Measurements from ENCODE around the gene MB21D2. TPM values are rescaled to one million over a fixed set of nuclear protein-coding genes. Genes with fewer than 3 reads are reported as not detected.

The MB21D2 gene
- polyA plus RNA-seq, 6 donors from 2014 or later, result not detected

- Mint-ChIP-seq H3K27ac (no peak overlapping the region), H3K36me3 (no peaks in the 10 kb centered on the region), H3K4me1 (no peaks in the 10 kb centered on the region), H3K9me3 (peaks cover 0 to 7% (median 0%) of the 10 kb centered on the region in 7 donors), H3K27me3 (peaks cover 0 to 7% (median 0%) of the 10 kb centered on the region in 3 donors), H3K4me3 (no peak overlapping the region)
- DNase-seq (no peak), ATAC-seq (ENCODE audit: low read depth in 2 of 2) (no peak)
Observed at GRCh38 chr3:192826214-192827006, 91.2 kb downstream of the MB21D2 start.

GRCh38 chr3:192825657-192826200 lies 91.9 kb downstream of the MB21D2 start:
- ATAC-seq (ENCODE audit: low read depth in 2 of 2), result no peak
- H3K27me3 Mint-ChIP-seq, result peaks cover 0 to 10% (median 0%) of the 10 kb centered on the region in 3 donors
- DNase-seq, result no peak
- peaks cover 0 to 7% (median 0%) of the 10 kb centered on the region in 7 donors for H3K9me3 Mint-ChIP-seq
- no peak overlapping the region for H3K4me3 Mint-ChIP-seq
- H3K4me1 Mint-ChIP-seq, result no peaks in the 10 kb centered on the region
- H3K36me3 Mint-ChIP-seq, result no peaks in the 10 kb centered on the region
- no peak overlapping the region for H3K27ac Mint-ChIP-seq

DNA sequence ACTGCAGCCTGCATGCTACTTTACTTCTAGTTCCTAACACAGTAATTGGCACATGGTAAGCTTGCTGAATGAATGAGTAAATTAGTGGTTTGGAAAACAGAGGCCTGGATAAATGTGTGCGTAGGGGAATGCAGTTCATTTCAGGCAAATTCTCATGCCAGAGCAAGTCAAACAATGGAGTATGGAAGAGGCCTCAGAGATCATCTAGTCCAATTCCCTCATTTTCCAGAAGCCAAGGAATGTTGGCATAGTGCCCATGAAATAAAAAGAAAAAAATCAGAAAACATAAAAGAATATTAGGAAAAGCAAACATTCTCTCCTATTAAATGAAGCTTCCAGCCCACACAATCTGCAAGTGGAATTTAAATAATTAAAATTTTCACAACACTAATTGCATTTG lies 92.4 kb downstream of the MB21D2 start:
- H3K27me3 Mint-ChIP-seq, result peaks cover 0 to 12% (median under 1%) of the 10 kb centered on the region in 3 donors
- no peak for ATAC-seq (ENCODE audit: low read depth in 2 of 2)
- DNase-seq, result no peak
- peaks cover 0 to 7% (median 0%) of the 10 kb centered on the region in 7 donors for H3K9me3 Mint-ChIP-seq
- no peak overlapping the region for H3K4me3 Mint-ChIP-seq
- H3K36me3 Mint-ChIP-seq, result no peaks in the 10 kb centered on the region
- no peaks in the 10 kb centered on the region for H3K4me1 Mint-ChIP-seq
- H3K27ac Mint-ChIP-seq, result no peak overlapping the region

DNA sequence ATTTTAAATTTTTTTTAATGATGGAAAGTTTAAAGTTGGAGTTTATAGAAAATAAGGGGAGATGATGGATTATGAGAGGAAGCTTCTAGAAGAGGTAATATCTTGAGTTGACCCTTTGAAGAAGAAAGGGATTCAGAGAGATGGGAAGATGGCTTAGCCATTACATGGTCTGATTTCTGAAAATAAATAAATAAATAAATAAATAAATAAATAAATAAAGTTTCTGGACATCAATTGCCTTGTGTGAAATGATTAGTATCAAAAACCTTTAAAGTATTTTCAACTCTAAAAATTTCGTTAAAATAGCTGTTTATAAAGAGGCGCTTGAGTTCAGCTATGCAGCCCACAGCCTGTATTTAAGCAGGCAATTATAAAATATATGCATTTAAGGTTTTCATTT lies 93.3 kb downstream of the MB21D2 start:
- H3K9me3 Mint-ChIP-seq, result peaks cover 0 to 7% (median 0%) of the 10 kb centered on the region in 7 donors
- H3K27ac Mint-ChIP-seq, result no peak overlapping the region
- H3K4me1 Mint-ChIP-seq, result no peaks in the 10 kb centered on the region
- no peaks in the 10 kb centered on the region for H3K36me3 Mint-ChIP-seq
- DNase-seq (no peak), ATAC-seq (ENCODE audit: low read depth in 2 of 2) (no peak)
- peaks cover 0 to 12% (median 5%) of the 10 kb centered on the region in 3 donors for H3K27me3 Mint-ChIP-seq
- no peak overlapping the region for H3K4me3 Mint-ChIP-seq

- H3K4me1 Mint-ChIP-seq, result no peaks in the 10 kb centered on the region
- H3K36me3 Mint-ChIP-seq, result no peaks in the 10 kb centered on the region
- H3K4me3 Mint-ChIP-seq, result no peak overlapping the region
- DNase-seq (no peak), ATAC-seq (ENCODE audit: low read depth in 2 of 2) (no peak)
- H3K27me3 Mint-ChIP-seq, result peaks cover 5 to 13% (median 9%) of the 10 kb centered on the region in 3 donors
- H3K27ac Mint-ChIP-seq, result no peak overlapping the region
- no peaks in the 10 kb centered on the region for H3K9me3 Mint-ChIP-seq
Observed at GRCh38 chr3:192821161-192821560, 96.5 kb downstream of the MB21D2 start.

- no peak for DNase-seq
- Mint-ChIP-seq H3K27ac (no peak overlapping the region), H3K36me3 (no peaks in the 10 kb centered on the region), H3K4me3 (no peak overlapping the region), H3K9me3 (no peaks in the 10 kb centered on the region), H3K27me3 (peaks cover 5 to 13% (median 9%) of the 10 kb centered on the region in 3 donors), H3K4me1 (no peaks in the 10 kb centered on the region)
- ATAC-seq (ENCODE audit: low read depth in 2 of 2), result no peak
Observed at GRCh38 chr3:192820161-192820560, 97.5 kb downstream of the MB21D2 start.

DNA sequence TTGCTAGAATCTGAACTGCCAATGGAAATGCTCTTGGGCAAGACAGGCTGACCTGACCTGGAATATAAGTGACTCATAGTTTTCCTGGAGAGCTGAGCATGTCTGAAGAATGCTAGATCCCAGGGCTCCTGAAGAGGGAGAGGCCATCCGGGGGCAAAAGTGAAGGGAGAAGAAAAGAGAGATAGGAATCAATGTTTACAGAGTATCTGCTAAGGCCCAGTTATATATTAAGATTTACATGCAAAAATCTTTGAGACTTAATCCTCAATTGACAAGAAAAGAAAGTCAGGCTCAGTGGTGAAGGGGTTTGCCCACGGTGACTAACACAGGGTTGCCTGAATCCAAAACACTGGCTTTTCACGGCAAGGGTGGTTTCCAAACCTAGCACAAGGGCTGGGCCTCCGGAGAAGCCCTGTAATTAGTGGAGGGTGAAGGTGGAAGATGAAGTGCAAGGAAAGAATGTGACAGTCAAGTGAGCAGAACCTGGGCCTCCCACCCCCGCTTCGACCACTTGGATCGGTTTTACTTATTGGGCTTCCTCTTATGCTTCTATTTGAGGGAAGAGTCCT lies 98.6 kb downstream of the MB21D2 start:
- no peak overlapping the region for H3K27ac Mint-ChIP-seq
- H3K36me3 Mint-ChIP-seq, result no peaks in the 10 kb centered on the region
- DNase-seq, result no peak
- H3K4me1 Mint-ChIP-seq, result no peaks in the 10 kb centered on the region
- no peak overlapping the region for H3K4me3 Mint-ChIP-seq
- ATAC-seq (ENCODE audit: low read depth in 2 of 2), result no peak
- H3K9me3 Mint-ChIP-seq, result no peaks in the 10 kb centered on the region
- H3K27me3 Mint-ChIP-seq, result peaks cover 5 to 13% (median 9%) of the 10 kb centered on the region in 3 donors

DNA sequence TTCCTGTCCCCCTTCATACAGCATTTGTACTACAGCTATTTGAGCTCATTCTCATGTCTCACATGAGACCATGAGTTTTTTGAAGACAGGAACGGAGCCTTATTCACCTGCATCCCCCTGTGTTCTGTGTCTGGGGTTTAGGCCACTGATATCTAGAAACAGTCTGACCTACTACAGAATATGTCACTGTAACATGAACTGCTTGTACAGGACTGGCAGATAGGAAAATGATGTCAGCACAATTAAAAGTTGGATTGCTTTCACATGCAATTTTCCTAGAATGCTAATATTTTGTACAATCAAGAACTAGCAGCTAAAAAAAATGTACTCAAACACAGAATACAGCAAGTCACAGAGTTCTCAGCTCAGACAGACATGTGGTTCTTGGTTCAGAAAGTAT lies 99.5 kb downstream of the MB21D2 start:
- Mint-ChIP-seq H3K4me1 (no peaks in the 10 kb centered on the region), H3K9me3 (no peaks in the 10 kb centered on the region), H3K4me3 (no peak overlapping the region), H3K27ac (no peak overlapping the region), H3K27me3 (peaks cover 5 to 13% (median 9%) of the 10 kb centered on the region in 3 donors), H3K36me3 (no peaks in the 10 kb centered on the region)
- DNase-seq (no peak), ATAC-seq (ENCODE audit: low read depth in 2 of 2) (no peak)

- DNase-seq (no peak), ATAC-seq (ENCODE audit: low read depth in 2 of 2) (no peak)
- no peaks in the 10 kb centered on the region for H3K4me1 Mint-ChIP-seq
- peaks cover 5 to 13% (median 9%) of the 10 kb centered on the region in 3 donors for H3K27me3 Mint-ChIP-seq
- H3K36me3 Mint-ChIP-seq, result no peaks in the 10 kb centered on the region
- peak overlapping the region in 1 of 8 donors; percentile 16 for H3K4me3 Mint-ChIP-seq
- no peaks in the 10 kb centered on the region for H3K9me3 Mint-ChIP-seq
- no peak overlapping the region for H3K27ac Mint-ChIP-seq
Observed at GRCh38 chr3:192817506-192817905, 100.2 kb downstream of the MB21D2 start.

DNA sequence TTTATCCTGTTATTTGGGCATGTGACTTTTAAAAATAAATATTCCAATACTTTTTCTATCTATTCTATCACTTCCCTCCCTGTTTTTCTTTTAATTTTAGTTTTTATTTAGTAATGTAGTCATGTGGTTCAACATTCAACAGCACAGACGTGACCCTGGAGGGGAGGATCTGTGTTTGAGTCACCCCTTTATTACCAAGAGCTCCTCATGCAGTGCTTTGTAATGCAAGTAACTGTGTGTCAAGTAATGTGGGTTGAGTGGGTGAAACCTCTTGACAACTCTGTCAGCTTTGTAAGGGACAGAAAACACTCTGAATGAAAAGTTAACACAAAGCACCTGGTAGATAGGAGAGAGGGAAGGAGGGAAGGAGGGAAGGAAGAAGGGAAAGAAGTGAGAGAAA lies 100.6 kb downstream of the MB21D2 start:
- DNase-seq (no peak), ATAC-seq (ENCODE audit: low read depth in 2 of 2) (no peak)
- H3K36me3 Mint-ChIP-seq, result no peaks in the 10 kb centered on the region
- H3K4me1 Mint-ChIP-seq, result no peaks in the 10 kb centered on the region
- H3K27me3 Mint-ChIP-seq, result peaks cover 5 to 16% (median 9%) of the 10 kb centered on the region in 3 donors
- H3K9me3 Mint-ChIP-seq, result no peaks in the 10 kb centered on the region
- H3K27ac Mint-ChIP-seq, result no peak overlapping the region
- no peak overlapping the region for H3K4me3 Mint-ChIP-seq

GRCh38 chr3:192816351-192816750 lies 101.3 kb downstream of the MB21D2 start:
- H3K36me3 Mint-ChIP-seq, result no peaks in the 10 kb centered on the region
- ATAC-seq (ENCODE audit: low read depth in 2 of 2) (no peak), DNase-seq (no peak)
- no peaks in the 10 kb centered on the region for H3K4me1 Mint-ChIP-seq
- H3K9me3 Mint-ChIP-seq, result no peaks in the 10 kb centered on the region
- peak overlapping the region in 1 of 6 donors; percentile 21 for H3K27ac Mint-ChIP-seq
- peaks cover 5 to 21% (median 9%) of the 10 kb centered on the region in 3 donors for H3K27me3 Mint-ChIP-seq
- H3K4me3 Mint-ChIP-seq, result no peak overlapping the region

DNA sequence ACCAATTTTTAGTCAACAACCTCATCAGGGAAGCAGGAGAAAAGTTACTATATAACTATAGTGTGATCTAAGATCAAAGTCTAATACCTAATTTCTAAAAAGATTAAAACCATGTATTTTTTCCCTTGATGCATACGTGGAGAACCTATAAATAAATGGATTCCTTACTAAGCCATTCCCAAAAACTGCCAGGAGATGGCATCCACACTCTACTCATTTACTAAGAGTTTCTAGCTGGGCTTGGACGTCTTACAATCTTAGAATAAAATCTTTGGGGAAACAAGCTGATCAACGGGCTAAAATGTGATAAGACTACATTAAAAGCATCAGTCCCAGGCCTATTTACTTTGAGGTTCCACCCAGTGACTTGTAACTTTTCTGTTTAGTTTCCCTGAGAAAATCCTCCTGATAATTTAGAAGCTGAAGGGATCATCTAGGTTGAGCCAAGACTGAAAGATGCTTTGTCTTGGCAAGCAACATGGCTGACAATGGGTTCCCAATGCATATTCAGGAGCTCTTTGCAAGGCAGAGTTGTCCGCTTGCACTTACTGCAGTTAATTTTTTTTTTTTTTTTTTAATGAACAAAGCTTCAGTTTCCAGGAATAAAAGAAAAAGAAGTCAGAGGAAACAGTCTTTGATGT lies 104.8 kb downstream of the MB21D2 start:
- H3K4me3 Mint-ChIP-seq, result no peak overlapping the region
- DNase-seq, result no peak
- ATAC-seq (ENCODE audit: low read depth in 2 of 2), result no peak
- peaks cover 0 to 1% (median 0%) of the 10 kb centered on the region in 7 donors for H3K9me3 Mint-ChIP-seq
- no peak overlapping the region for H3K27ac Mint-ChIP-seq
- H3K27me3 Mint-ChIP-seq, result peaks cover 0 to 17% (median 9%) of the 10 kb centered on the region in 3 donors
- no peaks in the 10 kb centered on the region for H3K4me1 Mint-ChIP-seq
- H3K36me3 Mint-ChIP-seq, result no peaks in the 10 kb centered on the region

DNA sequence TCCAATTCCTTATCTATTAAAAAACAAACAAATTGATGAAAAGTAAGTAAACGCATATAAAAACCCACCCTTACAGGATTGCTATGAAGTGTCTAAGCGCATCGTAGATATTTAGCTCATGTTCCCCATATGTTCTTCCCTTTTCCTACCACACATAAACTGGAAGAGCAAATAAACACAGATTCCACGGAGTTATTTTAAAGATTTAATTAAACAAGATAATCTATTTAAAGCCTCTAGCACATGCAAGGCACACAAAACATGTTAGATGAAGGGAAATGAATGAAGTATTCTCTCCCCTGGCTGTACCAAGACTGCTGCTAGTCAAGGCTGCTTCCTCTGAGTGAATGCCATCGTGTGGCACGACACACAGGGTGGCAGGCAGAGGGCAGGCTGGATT lies 111.9 kb downstream of the MB21D2 start:
- Mint-ChIP-seq H3K4me1 (no peaks in the 10 kb centered on the region), H3K27me3 (peaks cover 0 to 6% (median 4%) of the 10 kb centered on the region in 3 donors), H3K27ac (no peak overlapping the region), H3K9me3 (peaks cover 0 to 1% (median 0%) of the 10 kb centered on the region in 7 donors), H3K4me3 (no peak overlapping the region), H3K36me3 (no peaks in the 10 kb centered on the region)
- no peak for ATAC-seq (ENCODE audit: low read depth in 2 of 2)
- DNase-seq, result no peak
